GM21576 (cell line): Measurements from ENCODE around the gene RHEBL1.

ENCODE experiments used
- ATAC-seq: cut with Tn5 transposase; IDR thresholded peaks from one replicate; pipeline ENCODE4 v1.9.1; 2021; ENCODE audit warnings: mild to moderate bottlenecking, moderate library complexity; ENCODE audit not compliant: unreplicated experiment

RHEBL1 gene

GRCh38 chr12:49055092-49055491 is 14.7 kb downstream of the RHEBL1 start:
- ATAC-seq, result no peak

- no peak for ATAC-seq
Observed at GRCh38 chr12:49054524-49054923, 15.3 kb downstream of the RHEBL1 start.

- no peak for ATAC-seq
Observed at GRCh38 chr12:49054096-49054495, 15.7 kb downstream of the RHEBL1 start.

GRCh38 chr12:49052451-49053208 is 17.1 kb downstream of the RHEBL1 start:
- ATAC-seq, result no peak

GRCh38 chr12:49051777-49052438 is 17.9 kb downstream of the RHEBL1 start:
- ATAC-seq, result no peak

GRCh38 chr12:49051373-49051764 is 18.4 kb downstream of the RHEBL1 start:
- no peak for ATAC-seq

GRCh38 chr12:49050507-49051372 is 19.0 kb downstream of the RHEBL1 start:
- no peak for ATAC-seq

- ATAC-seq, result no peak
Observed at GRCh38 chr12:49049566-49050224, 20.1 kb downstream of the RHEBL1 start.

GRCh38 chr12:49048953-49049352 is 20.8 kb downstream of the RHEBL1 start:
- ATAC-seq, result no peak

GRCh38 chr12:49046129-49046895 is 23.5 kb downstream of the RHEBL1 start:
- no peak for ATAC-seq

GRCh38 chr12:49044660-49045059 is 25.1 kb downstream of the RHEBL1 start:
- ATAC-seq, result no peak

- no peak for ATAC-seq
Observed at GRCh38 chr12:49043856-49044258, 25.9 kb downstream of the RHEBL1 start.

- no peak for ATAC-seq
Observed at GRCh38 chr12:49043241-49043640, 26.5 kb downstream of the RHEBL1 start.

- ATAC-seq, result no peak
Observed at GRCh38 chr12:49041881-49042484, 27.8 kb downstream of the RHEBL1 start.

GRCh38 chr12:49041036-49041880 is 28.5 kb downstream of the RHEBL1 start:
- no peak for ATAC-seq

GRCh38 chr12:49040364-49040855 is 29.4 kb downstream of the RHEBL1 start:
- ATAC-seq, result no peak

- no peak for ATAC-seq
Observed at GRCh38 chr12:49039421-49040363, 30.1 kb downstream of the RHEBL1 start.
